GM12873 (cell line): Measurements from ENCODE around the gene PCDH9.

Experiments used
- TF ChIP-seq, protein P1 (sequence below): IDR thresholded peaks from 2 replicates; pipeline ENCODE4 v1.5.1; 2012; ENCODE audit warnings: low read depth, mild to moderate bottlenecking, moderate library complexity, low read length, control low read depth; ENCODE audit not compliant: insufficient read depth; ENCODE audit errors: missing control alignments

The PCDH9 gene

DNA sequence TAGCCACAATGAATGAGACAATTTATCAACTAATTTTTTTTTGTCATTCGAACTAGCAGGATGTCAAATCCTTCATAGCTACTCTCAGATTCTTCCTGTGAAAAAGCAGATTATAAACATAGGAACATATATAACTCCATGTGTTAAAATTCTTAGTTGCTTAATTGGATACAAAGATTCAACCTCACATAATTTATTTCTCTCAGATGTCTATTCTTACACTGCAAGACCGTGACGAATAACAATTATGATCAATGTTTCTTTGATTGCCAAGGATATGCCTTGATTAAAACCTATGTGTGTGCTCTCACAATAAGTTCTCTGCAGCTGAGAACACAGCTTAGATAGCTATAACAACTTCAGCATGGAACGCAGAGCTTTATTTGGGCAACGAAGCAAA lies 872.7 kb downstream of the PCDH9 start:
- TF ChIP-seq, protein P1, sequence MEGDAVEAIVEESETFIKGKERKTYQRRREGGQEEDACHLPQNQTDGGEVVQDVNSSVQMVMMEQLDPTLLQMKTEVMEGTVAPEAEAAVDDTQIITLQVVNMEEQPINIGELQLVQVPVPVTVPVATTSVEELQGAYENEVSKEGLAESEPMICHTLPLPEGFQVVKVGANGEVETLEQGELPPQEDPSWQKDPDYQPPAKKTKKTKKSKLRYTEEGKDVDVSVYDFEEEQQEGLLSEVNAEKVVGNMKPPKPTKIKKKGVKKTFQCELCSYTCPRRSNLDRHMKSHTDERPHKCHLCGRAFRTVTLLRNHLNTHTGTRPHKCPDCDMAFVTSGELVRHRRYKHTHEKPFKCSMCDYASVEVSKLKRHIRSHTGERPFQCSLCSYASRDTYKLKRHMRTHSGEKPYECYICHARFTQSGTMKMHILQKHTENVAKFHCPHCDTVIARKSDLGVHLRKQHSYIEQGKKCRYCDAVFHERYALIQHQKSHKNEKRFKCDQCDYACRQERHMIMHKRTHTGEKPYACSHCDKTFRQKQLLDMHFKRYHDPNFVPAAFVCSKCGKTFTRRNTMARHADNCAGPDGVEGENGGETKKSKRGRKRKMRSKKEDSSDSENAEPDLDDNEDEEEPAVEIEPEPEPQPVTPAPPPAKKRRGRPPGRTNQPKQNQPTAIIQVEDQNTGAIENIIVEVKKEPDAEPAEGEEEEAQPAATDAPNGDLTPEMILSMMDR, result no peak

DNA sequence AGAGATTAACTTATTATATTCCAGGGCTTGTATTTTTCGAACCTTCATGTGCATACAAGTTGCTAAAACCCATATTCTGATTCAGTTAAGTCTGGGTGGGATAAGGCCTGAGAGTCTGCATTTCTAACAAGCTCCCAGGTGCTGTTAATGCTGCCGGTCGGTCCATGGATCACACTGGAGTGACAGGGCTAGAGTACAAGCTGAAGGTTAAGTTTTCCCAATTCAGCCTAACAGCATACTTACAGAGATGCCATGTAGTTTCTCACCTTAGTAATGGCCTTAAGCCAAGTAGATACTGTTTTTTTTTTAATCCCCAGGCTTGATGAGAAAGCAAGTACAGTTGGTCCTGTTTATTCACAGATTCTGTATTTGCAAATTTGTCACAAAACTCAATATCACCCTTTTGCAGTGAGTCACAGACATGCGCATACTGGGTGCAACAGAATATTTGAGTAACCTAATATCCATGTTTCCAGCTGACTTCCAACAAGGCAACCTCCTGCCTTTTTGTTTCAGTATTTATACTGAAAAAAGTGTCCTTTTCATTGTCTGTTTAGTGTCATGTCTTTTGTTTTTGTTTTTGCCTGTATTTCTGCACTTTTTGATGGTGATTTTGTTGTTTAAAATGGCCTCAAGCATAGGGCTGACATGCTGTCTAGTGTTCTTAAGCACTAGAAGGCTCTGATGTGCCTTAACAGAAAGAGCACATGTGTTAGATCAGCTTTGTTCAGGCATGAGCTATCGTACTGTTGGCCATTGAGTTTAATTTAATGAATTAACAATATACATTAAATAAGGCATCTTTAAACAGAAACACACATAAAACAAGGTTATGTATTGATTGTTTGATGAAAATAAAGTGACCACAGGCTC lies 875.0 kb downstream of the PCDH9 start:
- TF ChIP-seq, protein P1, result no peak

DNA sequence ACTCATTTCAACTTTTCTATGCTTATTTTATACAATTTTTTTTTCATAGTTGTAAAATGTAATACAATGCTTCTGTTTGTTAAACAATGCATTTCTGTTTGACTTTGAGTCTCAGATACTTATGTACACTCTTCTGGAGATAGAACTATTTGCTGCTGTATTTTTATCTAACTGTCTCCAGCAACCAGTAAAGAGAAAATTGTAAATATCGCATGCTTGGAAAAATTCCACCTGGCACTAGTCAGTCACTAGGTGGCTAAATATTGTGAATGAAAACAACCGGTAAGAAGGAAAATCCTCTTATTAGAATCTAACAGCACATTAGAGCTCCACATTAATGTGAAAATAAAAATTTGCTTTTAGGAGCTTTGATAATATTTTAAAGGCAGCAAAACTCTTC lies 876.5 kb downstream of the PCDH9 start:
- TF ChIP-seq, protein P1, result no peak

DNA sequence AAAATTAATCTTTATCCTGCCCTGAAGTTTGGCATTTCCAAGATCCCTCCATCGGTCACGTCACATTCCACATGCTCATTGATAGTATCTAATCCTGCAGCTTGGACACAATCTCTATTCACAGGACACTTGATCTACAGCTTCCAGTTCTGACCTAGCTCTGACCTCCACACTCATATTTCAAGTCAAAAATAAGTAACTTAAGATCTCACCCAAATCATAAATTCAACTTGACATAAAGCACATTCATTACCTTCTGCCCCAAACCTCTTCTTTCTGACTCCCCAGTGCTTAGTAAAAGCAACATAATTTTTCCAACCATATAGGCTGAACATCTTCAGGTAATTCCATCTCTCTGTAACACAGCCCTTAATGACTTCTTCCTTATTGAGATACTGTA lies 880.2 kb downstream of the PCDH9 start:
- TF ChIP-seq, protein P1, result no peak

GRCh38 chr13:66348745-66349690 lies 881.1 kb downstream of the PCDH9 start:
- TF ChIP-seq, protein P1, result no peak

GRCh38 chr13:66347486-66348117 lies 882.5 kb downstream of the PCDH9 start:
- TF ChIP-seq, protein P1, result no peak

DNA sequence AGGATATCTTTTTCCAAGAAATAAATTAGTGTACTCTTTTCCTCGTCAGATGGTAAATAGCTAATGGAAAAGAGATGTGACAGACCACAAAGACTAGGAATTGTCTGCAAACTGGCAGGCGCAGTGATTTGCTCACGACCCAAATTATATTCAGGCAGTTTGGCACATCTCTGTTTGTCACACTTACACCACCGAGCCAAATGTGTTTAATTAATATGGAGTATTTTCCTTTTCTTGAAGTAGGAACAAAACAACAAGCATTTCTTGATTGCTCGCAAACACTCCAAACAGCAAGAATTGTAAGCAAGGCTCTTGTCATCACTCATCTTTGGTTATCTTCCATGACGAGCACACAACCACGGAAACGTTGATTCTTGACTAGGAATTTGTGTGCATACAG lies 884.2 kb downstream of the PCDH9 start:
- TF ChIP-seq, protein P1, result no peak
